Measurements from ENCODE around the gene VSIG10.
"Not testable (repeated sequence)": the region's sequence is repeated elsewhere in the genome, so short reads cannot be mapped to it uniquely, and the experiment has no call there.

VSIG10 gene

GRCh38 chr12:118032188-118032587, 71.6 kb downstream of the VSIG10 start:
- FAIRE-seq = no peak

DNA sequence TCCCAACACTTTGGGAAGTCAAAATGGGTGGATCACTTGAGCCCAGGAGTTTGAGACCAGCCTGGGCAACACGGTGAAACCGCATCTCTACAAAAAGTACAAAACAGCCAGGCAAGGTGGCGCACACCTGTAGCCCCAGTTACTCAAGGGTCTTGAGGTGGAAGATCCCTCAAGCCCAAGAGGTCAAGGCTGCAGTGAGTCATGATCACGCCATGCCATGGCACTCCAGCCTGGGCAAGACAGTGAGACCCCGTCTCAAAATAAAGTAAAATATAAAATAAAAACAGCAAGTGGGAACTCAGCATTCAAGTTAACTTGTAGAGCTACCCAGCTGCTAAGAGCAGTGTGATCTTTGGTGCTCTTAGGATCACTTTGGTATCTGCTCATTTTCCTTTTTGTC, 74.6 kb downstream of the VSIG10 start:
- FAIRE-seq = no peak

GRCh38 chr12:118025168-118025567, 78.6 kb downstream of the VSIG10 start:
- no peak for FAIRE-seq

- FAIRE-seq = no peak
These were observed 80.4 kb downstream of the VSIG10 start for GRCh38 chr12:118023301-118023860.

GRCh38 chr12:118022728-118023109, 81.1 kb downstream of the VSIG10 start:
- no peak for FAIRE-seq

DNA sequence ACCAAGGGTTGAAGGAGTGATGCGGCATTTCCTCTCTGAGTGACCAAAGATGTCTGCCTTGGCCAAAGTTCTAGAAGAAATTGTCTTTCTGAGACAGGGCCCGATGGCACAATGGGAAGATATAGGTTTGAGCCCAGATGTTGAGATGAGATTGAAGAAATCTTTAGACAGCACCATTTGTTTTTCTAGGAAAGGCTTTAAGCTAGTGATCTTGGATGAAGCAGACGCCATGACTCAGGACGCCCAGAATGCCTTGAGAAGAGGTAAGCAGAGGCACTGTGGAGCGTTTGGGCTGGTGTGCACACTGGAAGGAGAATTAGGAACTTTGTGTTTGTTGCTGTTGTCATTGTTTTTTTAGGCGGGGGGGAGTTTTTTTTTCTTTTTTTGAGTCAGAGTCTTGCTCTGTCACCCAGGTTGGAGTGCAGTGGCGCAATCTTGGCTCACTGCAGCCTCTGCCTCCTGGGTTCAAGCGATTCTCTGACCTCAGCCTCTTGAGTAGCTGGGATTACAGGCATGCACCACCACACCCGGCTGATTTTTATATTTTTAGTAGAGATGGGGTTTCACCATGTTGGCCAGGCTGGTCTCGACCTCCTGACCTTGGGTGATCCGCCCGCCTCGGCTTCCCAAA, 81.6 kb downstream of the VSIG10 start:
- not testable (repeated sequence) for FAIRE-seq

GRCh38 chr12:118020036-118020435, 83.8 kb downstream of the VSIG10 start:
- FAIRE-seq = no peak

DNA sequence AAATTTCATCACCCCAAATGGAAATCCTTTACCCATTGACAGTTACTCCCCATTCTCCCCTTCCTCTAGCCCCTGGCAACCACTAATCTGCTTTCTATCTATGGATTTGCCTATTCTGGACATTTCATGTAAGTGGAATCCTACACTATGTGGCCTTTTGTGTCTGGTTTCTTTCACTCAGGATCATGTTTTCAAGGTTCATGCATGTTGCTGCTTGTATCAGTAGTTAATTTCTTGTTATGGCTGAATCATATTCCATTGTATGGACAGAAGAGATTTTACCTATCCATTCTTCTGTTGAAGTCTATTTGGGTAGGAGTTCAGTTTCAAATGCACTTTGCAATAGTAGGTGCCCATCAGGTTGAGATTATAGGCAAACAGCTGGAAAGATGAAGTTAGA, 85.9 kb downstream of the VSIG10 start:
- FAIRE-seq = no peak

GRCh38 chr12:118016424-118017264, 87.2 kb downstream of the VSIG10 start, which contains the start of gene RFC5:
Gene RFC5 (plus strand): TSS chr12:118016703. CDS start chr12:118016828, 125 bp downstream.
- no peak for FAIRE-seq

DNA sequence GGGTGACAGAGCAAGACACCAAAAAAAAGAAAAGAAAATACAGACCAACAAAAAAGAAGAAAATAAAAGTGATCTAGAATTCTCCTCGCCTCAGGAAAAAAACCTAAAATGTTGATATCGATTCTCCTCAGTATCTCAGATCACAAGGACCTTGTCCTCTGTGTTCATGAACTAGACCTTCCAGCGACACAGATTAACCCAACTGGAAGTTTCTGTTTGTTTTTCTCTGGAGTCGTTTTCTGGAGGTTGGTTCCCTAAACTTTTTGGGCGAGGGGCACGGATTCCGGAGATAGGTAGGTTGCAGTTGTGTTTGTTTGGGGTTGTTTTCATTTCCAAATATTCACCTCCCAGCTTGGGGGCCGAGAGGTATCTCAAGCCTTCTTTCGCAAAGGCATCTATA, 87.9 kb downstream of the VSIG10 start:
- FAIRE-seq = no peak

GRCh38 chr12:118015306-118015705, 88.5 kb downstream of the VSIG10 start:
- no peak for FAIRE-seq
